Neutrophil (primary cell): ENCODE measurements around the gene DGKK.

Source experiments
- H3K27ac ChIP-seq: fragments of 200-600 bp; sonication (generic); 2 replicates; pipeline ENCODE4 v1.5.1; 2016; ENCODE audit warnings: mild to moderate bottlenecking, moderate library complexity
- H3K27me3 ChIP-seq: fragments of 200-600 bp; sonication (generic); 2 replicates; pipeline ENCODE4 v1.6.0; 2016; ENCODE audit warnings: mild to moderate bottlenecking
- H3K36me3 ChIP-seq: fragments of 200-600 bp; sonication (generic); 2 replicates; pipeline ENCODE4 v1.5.1; 2017
- H3K4me1 ChIP-seq, 2 experiments: fragments of 200-600 bp in 1 of 2; sonication (generic) in 1 of 2; 1 replicate in 1 of 2; 2 replicates in 1 of 2; pipeline versions ENCODE4 v1.5.1 to v1.6.1; 2013 to 2016; ENCODE audit warnings: low read depth in 1 of 2, low read length in 1 of 2, mild to moderate bottlenecking in 1 of 2, moderate library complexity in 1 of 2; ENCODE audit not compliant: control insufficient read depth in 1 of 2, insufficient read depth in 1 of 2
- H3K4me3 ChIP-seq, 2 experiments: fragments of 200-600 bp in 1 of 2; sonication (generic) in 1 of 2; 1 replicate in 1 of 2; 2 replicates in 1 of 2; pipeline ENCODE4 v1.5.1; 2013 to 2016; ENCODE audit warnings: low read depth in 1 of 2, low read length in 1 of 2, mild to moderate bottlenecking in 1 of 2, moderate library complexity in 1 of 2
- H3K9me3 ChIP-seq: fragments of 200-600 bp; sonication (generic); 2 replicates; pipeline ENCODE4 v1.5.1; 2016
- TF ChIP-seq, protein P1 (sequence below): fragments of 200-600 bp; sonication (generic); IDR thresholded peaks from 2 replicates; pipeline ENCODE4 v1.5.1; 2016; ENCODE audit warnings: antibody characterized with exemption

Gene DGKK

DNA sequence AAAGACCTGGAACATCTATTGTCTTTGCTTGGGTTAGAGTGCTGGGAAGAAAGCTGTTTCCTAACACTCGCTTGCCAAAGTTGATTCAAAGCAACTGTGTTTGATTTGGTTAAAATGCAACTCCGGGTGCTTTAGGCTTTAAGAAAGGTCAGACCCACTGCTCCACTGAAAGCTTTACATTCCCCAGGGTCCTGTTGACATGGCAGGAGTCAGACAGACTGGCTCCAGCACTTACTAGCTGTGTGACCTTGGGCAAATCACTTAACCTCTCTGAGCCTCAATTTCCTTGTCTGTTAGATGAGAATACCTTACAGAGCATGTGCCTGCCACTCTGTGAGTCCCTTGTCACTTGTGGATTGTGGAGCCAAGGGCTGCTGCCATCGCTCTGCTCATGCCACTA lies 39.0 kb downstream of the DGKK start:
- no peaks in the 10 kb centered on the region for H3K36me3 ChIP-seq
- no peak overlapping the region for H3K27ac ChIP-seq
- TF ChIP-seq, protein P1, sequence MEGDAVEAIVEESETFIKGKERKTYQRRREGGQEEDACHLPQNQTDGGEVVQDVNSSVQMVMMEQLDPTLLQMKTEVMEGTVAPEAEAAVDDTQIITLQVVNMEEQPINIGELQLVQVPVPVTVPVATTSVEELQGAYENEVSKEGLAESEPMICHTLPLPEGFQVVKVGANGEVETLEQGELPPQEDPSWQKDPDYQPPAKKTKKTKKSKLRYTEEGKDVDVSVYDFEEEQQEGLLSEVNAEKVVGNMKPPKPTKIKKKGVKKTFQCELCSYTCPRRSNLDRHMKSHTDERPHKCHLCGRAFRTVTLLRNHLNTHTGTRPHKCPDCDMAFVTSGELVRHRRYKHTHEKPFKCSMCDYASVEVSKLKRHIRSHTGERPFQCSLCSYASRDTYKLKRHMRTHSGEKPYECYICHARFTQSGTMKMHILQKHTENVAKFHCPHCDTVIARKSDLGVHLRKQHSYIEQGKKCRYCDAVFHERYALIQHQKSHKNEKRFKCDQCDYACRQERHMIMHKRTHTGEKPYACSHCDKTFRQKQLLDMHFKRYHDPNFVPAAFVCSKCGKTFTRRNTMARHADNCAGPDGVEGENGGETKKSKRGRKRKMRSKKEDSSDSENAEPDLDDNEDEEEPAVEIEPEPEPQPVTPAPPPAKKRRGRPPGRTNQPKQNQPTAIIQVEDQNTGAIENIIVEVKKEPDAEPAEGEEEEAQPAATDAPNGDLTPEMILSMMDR = no peak
- H3K4me1 ChIP-seq = no peaks in the 10 kb centered on the region
- no peaks in the 10 kb centered on the region for H3K9me3 ChIP-seq
- no peak overlapping the region for H3K4me3 ChIP-seq
- no peaks in the 10 kb centered on the region for H3K27me3 ChIP-seq

DNA sequence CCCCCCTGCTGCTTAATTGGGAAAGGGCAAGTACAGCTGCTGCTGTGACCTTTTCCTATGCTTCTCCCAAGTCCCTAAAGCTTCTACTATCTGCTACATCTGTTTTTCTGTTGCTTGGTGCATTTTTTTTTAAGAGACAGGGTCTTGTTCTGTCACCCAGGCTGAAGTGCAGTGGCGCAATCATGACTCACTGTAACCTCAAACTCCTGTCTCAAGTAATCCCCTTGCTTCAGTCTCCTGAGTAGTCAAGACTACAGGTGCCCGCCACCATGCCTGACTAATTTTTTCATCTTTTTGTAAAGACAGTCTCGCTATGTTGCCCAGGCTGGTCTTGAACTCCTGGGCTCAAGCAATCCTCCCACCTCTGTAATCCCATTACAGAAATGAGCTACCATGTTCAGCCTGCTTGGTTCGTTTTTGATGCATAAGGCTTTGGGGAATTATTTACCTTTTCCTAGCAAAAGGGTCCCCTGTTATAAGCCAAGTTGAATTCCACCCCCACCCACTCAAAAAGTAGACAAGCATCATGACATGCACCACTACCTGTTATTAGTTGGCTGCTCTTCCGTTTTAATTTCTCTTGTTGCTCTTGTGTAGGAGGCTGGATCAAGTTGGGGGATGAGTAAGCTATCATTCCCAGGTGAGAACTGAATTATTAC lies 39.6 kb downstream of the DGKK start:
- Histone ChIP-seq H3K4me3 (no peak overlapping the region), H3K36me3 (no peaks in the 10 kb centered on the region), H3K9me3 (no peaks in the 10 kb centered on the region), H3K4me1 (no peaks in the 10 kb centered on the region), H3K27me3 (no peaks in the 10 kb centered on the region), H3K27ac (no peak overlapping the region)
- TF ChIP-seq, protein P1 = no peak

DNA sequence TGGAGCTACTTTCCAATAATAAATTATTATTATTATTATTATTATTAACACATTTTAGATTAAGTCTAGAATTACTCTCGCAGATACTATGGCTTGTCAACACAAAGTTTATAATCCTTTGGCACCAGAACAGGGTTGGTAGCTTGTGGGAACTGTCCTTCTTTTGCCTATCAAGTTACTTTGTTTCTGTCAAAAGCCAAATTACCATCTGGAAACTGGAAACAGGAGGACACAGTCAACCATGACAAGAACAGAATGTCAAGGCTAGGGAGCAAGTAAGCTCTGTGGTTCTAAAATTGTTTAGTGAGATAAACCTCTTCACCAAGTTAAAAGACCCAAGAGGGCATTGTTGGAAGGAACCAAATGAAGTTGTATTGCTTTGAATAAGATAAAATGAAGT lies 42.5 kb downstream of the DGKK start:
- Histone ChIP-seq H3K4me1 (no peaks in the 10 kb centered on the region), H3K9me3 (no peaks in the 10 kb centered on the region), H3K27ac (no peak overlapping the region), H3K4me3 (no peak overlapping the region), H3K27me3 (no peaks in the 10 kb centered on the region), H3K36me3 (no peaks in the 10 kb centered on the region)
- TF ChIP-seq, protein P1 = no peak

DNA sequence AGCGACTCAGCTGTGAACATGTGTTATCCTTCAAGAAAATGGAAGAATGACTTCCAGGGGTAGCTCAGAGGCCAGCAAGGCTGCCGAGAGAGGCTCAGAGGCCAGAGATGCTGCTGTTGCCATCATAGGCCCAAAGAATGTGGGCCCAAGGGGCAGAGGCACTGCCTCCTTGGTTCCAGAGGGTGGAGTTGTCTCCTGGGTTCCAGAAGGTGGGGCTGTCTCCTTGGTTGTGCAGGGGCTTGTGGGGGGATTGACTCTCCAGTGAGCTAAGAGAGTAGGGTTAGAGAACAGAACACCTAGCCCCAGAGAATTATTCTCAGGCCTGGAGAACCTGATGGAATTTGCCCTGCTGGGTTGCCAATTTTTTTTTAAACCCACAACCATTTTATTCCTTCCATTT lies 62.6 kb downstream of the DGKK start:
- Histone ChIP-seq H3K27me3 (no peaks in the 10 kb centered on the region), H3K9me3 (no peaks in the 10 kb centered on the region), H3K27ac (no peak overlapping the region), H3K4me3 (no peak overlapping the region), H3K4me1 (no peaks in the 10 kb centered on the region), H3K36me3 (no peaks in the 10 kb centered on the region)
- TF ChIP-seq, protein P1 = no peak

DNA sequence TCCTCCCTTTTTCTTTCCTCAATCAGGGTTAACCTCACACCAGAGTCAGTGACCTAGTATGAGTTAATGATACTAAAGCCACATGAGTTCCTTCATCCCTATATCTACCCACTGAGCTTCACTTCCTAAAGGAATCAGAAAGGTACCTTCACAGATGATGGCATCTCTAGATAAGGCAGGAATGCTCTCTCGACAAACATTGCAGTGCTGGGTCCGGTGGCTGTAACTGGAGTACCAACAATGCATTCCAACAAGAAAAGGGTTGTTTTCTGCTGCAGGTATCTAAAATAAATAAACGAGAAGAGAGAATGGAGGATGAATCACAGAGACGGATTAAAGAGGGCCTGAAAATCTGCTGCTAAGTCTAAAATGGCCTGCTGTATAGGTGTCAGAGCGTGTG lies 66.7 kb downstream of the DGKK start:
- TF ChIP-seq, protein P1 = no peak
- Histone ChIP-seq H3K27me3 (no peaks in the 10 kb centered on the region), H3K36me3 (no peaks in the 10 kb centered on the region), H3K4me3 (no peak overlapping the region), H3K9me3 (no peaks in the 10 kb centered on the region), H3K27ac (no peak overlapping the region), H3K4me1 (no peaks in the 10 kb centered on the region)
